ENCODE measurements around the gene CFAP210. TPM values are rescaled to one million over a fixed set of nuclear protein-coding genes. Genes with fewer than 3 reads are reported as not detected.
A peak's percentile ranks its signal among the peaks of the same experiment; 100 is the strongest.

CFAP210 gene
- total RNA-seq, 4 donors from 2014 or later = not detected

DNA sequence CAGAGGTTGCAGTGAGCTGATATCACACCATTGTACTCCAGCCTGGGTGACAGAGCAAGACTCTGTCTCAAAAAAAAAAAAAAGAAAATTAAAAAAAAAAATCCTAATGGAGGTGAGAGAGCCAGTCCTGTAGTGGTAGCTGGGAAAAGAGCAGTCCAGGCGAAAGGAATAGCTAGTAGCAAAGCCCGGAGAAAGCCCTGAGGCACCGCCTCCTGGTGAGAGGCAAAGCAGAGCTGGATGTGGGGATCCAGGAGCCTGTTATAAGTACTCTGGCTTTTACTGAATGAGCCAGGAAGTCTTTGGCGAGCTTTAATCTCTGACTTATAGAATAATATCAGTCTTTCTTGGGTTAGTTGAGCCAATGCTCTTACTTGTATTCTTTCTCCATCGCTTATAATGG, 32.9 kb upstream of the CFAP210 start:
- DNase-seq = no peak
- Histone ChIP-seq H3K36me3 (no peaks in the 10 kb centered on the region), H3K27ac (no peak overlapping the region), H3K27me3 (no peaks in the 10 kb centered on the region), H3K9me3 (no peaks in the 10 kb centered on the region), H3K4me3 (no peak overlapping the region), H3K4me1 (no peaks in the 10 kb centered on the region)
- TF ChIP-seq, protein P1, sequence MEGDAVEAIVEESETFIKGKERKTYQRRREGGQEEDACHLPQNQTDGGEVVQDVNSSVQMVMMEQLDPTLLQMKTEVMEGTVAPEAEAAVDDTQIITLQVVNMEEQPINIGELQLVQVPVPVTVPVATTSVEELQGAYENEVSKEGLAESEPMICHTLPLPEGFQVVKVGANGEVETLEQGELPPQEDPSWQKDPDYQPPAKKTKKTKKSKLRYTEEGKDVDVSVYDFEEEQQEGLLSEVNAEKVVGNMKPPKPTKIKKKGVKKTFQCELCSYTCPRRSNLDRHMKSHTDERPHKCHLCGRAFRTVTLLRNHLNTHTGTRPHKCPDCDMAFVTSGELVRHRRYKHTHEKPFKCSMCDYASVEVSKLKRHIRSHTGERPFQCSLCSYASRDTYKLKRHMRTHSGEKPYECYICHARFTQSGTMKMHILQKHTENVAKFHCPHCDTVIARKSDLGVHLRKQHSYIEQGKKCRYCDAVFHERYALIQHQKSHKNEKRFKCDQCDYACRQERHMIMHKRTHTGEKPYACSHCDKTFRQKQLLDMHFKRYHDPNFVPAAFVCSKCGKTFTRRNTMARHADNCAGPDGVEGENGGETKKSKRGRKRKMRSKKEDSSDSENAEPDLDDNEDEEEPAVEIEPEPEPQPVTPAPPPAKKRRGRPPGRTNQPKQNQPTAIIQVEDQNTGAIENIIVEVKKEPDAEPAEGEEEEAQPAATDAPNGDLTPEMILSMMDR (IDR thresholded peaks at IDR 0.05) = no peak
- TF ChIP-seq POLR2A (IDR thresholded peaks at IDR 0.05) = no peak

DNA sequence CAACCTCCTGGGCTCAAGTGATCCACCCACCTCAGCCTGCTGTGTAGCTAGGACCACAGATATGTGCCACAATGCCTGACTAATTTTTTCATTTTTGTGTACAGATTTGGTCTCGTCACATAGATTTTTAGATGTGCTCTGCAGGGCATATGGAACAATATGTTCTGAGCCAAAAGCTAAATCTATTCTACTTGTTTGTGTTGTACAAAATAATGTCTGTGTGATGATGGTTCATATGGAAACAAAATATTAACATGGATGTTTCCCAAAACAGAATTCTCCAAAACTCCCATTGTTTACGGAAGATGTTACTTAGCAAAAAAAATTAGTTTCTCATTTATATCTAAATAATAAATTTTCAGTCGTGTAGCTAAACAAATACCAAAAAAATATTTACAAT, 26.8 kb upstream of the CFAP210 start:
- H3K36me3 ChIP-seq = no peaks in the 10 kb centered on the region
- H3K4me3 ChIP-seq = no peak overlapping the region
- no peaks in the 10 kb centered on the region for H3K9me3 ChIP-seq
- no peak for DNase-seq
- peak overlapping the region in 1 of 4 donors; percentile 26 for H3K27ac ChIP-seq
- peaks cover 0 to 18% (median 0%) of the 10 kb centered on the region in 4 donors for H3K4me1 ChIP-seq
- no peaks in the 10 kb centered on the region for H3K27me3 ChIP-seq
- TF ChIP-seq, protein P1 (IDR thresholded peaks at IDR 0.05) = no peak
- TF ChIP-seq POLR2A (IDR thresholded peaks at IDR 0.05) = no peak

DNA sequence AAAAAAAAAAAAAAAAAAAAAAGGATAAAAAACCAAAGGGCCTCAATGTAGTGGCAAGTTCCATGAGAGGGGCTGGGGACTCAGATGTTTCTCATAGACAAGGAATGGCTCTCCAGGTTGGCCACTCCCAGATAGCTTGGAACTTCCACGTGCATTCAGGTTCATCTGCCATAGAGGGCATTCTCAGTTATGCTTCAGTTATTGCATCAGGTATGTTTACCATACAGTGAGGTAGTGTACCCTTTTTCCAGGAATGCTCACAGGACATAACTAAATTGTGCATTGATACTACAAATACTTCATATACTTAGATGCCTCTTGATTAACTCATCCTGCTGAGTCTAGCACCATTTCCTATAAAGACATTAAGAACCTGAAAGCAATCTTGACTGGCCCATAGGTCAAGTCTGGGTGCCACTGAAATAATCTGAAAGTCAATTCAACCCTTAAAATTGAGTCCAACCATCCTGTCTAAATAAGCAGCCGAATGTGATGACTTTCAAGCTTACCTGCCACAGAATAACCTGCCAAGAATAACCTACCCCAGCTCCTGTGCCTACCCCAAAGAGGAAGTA, 24.8 kb upstream of the CFAP210 start:
- DNase-seq = no peak
- H3K4me1 ChIP-seq = peaks cover 0 to 36% (median 0%) of the 10 kb centered on the region in 4 donors
- TF ChIP-seq, protein P1 (IDR thresholded peaks at IDR 0.05) = no peak
- no peak for TF ChIP-seq POLR2A (IDR thresholded peaks at IDR 0.05)
- H3K27ac ChIP-seq = no peak overlapping the region
- H3K36me3 ChIP-seq = no peaks in the 10 kb centered on the region
- H3K4me3 ChIP-seq = no peak overlapping the region
- H3K9me3 ChIP-seq = no peaks in the 10 kb centered on the region
- H3K27me3 ChIP-seq = no peaks in the 10 kb centered on the region

DNA sequence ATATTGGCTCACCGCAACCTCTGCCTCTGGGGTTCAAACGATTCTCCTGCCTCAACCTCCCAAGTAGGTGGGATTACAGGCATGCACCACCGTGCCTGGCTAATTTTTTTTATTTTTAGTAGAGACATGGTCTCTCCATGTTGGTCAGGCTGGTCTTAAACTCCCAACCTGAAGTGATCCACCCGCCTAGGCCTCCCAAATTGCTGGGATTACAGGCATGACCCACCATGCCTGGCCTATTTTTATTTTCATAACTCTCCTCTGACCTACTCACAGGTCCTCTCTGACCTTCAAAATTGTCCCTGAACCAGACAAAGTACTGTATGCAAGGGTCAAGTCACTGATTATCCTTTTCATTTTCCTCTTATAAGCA, 23.5 kb upstream of the CFAP210 start:
- Histone ChIP-seq H3K27ac (peak overlapping the region in 2 of 4 donors; percentile 72 to 73), H3K9me3 (no peaks in the 10 kb centered on the region), H3K36me3 (no peaks in the 10 kb centered on the region), H3K27me3 (no peaks in the 10 kb centered on the region), H3K4me3 (no peak overlapping the region), H3K4me1 (peaks cover 0 to 37% (median 0%) of the 10 kb centered on the region in 4 donors)
- TF ChIP-seq, protein P1 (IDR thresholded peaks at IDR 0.05) = no peak
- TF ChIP-seq POLR2A (IDR thresholded peaks at IDR 0.05) = no peak
- no peak for DNase-seq

DNA sequence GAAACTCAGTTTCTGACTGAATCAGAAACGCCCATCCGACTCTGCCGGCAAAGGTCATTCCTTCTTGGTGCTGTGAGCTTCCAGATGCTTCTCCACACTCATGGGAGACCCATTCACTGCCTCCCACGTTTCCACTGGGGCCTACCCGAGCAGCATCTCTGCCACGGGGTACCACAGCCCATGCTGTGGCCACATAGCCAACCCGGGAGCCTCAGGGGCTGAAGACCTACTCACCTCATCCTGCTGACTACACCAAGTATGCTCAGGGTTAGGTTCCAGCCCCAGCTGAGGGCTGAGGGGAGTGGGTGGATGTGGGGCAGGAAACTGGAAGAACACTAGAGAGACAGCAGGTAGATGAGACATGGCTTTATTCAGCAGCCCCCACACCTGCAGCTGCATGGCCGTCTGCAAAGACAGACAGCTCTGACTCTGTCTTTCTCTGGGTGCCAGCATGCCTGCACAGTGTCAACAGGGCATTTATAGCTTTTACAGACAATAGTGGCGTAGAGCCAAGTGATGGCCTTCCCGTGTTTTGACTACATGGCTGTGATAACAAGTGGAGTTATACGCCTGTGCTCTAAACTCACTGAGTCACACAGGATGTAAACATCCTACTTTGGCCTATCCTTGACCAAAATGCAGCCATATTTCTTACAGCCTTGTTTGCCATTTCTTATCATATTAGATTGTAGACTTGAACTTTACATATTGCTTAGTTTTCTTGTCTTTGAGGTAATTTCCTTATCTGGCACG, 22.9 kb upstream of the CFAP210 start:
- H3K4me1 ChIP-seq = peaks cover 0 to 40% (median 1%) of the 10 kb centered on the region in 4 donors
- H3K9me3 ChIP-seq = no peaks in the 10 kb centered on the region
- no peaks in the 10 kb centered on the region for H3K36me3 ChIP-seq
- peak overlapping the region in 1 of 4 donors; percentile 6 for H3K4me3 ChIP-seq
- peak overlapping the region in 2 of 4 donors; percentile 72 to 73 for H3K27ac ChIP-seq
- peak in 2 of 3 donors; percentile 56 to 74 for DNase-seq
- TF ChIP-seq, protein P1 (IDR thresholded peaks at IDR 0.05) = no peak
- TF ChIP-seq POLR2A (IDR thresholded peaks at IDR 0.05) = no peak
- no peaks in the 10 kb centered on the region for H3K27me3 ChIP-seq
